Cardiac septum (tissue), 1 donor: Measurements from ENCODE around the gene ZBTB8B. TPM values are rescaled to one million over a fixed set of nuclear protein-coding genes. Genes with fewer than 3 reads are reported as not detected.
"Not testable (repeated sequence)": the region's sequence is repeated elsewhere in the genome, so short reads cannot be mapped to it uniquely, and the experiment has no call there.

Experiments
- DNase-seq: peaks from one replicate; pipeline ENCODE4 v3.0.0-alpha.2; 2020; ENCODE audit warnings: low spot score
- intact Hi-C: fragments of 100-400 bp; cut with DNase I; formaldehyde crosslinking; loops from one replicate; pipeline ENCODE4 v1.14.0; 2022
- long read RNA-seq: library from polyadenylated mRNA; unstranded; transcript quantifications from one replicate; pipeline ENCODE4 v2.0.0, GENCODE V29; 2021
- total RNA-seq: library from RNA; stranded (reverse); fragmentation: NEBNext Ultra II Directional; extraction: Animal tissue kit (Norgen Biotek cat#: 25700); gene quantifications from one replicate; pipeline ENCODE4 v1.2.1, GENCODE V29; 2021
- donor health status: DM: no; HTN: no; CAD: no.

ZBTB8B gene
- total RNA-seq: not detected
- long read RNA-seq: 0 reads

DNA sequence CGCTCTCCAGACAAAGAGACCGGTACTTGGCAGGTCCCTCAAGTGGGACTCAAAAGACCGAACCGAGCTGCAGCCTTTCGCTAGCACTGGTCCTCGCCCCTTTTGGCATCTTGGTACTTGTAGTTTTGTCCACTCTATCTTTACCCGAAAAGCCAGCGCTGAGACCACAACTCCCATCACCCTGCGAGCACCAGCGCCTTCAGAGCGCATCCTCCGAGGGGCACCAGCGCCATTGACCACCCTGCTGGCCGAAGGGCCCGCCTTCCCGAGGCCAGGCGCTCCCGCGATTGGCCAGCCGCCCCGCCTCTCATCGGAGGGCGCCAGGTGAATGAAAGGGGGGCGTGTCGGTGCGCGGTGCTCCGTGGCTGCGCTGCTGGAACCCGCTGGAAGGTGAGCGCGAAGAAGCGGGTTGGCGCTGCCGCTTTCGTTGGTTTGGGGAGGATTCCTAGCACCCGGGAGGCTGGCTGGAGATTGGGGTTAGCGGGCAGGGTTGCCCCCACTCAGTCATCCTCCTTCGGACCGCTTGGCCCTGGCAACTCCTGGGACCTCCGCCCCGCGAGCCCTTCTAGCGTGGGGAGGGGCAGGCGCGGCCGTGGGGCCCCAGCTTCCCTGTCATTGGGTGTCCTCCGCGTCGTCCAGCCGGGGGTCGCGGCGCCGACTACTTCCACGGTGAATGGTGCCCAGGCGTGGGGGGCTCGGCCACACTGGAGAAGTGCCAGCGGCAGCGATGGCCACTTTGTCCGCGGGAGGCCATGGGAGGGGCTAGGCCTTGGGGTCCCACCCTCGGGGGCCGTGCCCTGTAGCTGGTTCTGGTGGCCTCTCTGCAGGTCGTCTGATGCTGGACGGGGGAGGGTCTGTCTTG, at the start of gene ZBTB8B:
TSS of gene ZBTB8B (plus strand) at position 357 of the 862 bp plus-strand sequence. CDS start 5,553 bp downstream, outside the sequence.
- DNase-seq: peak; percentile 76
- intact Hi-C loops: no loop called here

DNA sequence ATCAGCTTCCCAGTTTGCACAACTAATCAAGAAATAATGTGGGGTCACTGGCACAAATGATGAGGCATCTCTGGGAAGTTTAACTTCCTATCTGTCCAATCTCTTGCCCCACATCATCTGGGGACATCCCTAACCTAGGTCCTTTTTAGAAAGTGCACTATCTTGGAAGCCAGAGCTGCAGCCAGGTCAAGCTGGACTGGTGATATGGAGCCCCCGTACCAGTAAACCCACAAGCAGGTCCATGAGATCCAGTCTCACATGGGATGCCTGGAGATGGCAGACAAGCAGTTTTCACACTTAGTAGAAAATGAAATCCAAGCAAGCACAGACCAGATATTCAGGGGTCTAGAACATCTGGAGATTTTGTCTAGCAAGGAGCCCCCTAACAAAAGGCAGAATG, 43.1 kb upstream of the ZBTB8B start:
- no peak for DNase-seq
- intact Hi-C loops: no loop called here

DNA sequence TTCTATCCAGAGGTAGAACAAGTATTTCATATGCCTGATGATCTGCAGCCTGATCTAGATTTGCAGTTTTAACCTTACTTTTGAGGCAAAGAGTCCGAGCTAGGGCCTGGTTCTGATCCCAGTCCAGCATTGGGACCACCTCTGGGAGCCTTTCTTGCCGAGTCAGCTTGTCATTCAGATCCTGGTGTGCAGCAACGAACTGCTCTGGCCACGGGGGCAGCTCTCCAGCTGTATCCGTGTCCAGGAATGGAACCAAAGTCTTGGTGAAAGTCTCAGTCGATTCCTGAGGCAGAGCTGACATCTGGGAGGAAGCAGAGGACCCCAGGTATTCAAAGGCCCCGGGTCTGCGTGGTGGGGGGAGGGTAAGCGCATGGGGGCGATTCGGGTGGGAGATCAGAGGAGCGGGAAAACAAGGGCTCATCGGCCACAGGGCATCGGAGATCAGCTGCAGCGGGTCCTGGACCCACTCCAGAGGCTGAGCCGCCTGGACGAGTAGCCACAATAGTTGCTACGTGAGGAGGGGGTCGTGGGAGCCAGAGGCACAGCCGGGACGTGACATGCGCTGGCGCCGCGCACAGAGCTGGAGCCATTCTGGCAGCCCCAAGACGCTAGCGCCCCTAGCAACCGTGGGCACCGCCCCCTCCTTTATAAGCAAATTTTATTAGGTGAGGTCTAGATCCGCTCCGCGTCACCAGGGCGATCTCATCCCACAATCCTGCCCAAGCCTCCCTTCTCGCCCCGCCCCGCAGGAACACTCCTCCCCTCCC, 38.2 kb upstream of the ZBTB8B start:
- intact Hi-C loops: no loop called here
- no peak for DNase-seq

DNA sequence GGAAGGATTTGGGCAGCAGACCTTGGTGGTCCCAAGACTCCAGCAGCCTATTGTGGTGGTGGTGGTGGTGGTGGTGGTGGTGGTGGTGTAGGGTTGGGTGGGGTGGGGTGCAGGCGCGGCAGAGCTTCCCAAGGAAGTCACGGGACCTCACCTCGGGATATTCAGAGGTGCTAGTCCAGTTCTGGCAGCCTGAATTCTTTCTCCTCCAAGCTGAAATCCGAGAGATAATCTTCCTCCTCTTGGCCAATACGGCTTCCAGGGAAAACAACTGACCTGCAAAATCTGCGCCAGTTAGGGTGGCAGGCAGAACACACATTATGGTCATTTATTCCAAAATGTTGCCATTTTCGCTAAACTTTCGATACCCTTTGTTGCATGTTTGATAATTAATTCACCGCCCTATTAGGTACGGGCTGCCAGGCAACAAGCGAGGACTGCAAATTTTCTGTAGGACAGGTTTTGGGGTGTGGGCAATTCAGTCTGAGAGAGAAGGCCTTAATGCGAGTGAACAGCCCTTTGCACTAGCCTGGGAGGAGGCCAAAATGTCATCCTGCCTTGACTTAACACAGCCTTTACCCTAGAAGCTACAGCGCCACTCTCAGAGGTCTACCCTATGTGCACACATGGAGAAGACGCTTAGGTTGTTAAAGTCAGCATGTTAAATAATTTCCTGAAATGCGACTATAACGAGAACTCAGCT, 37.5 kb upstream of the ZBTB8B start:
- intact Hi-C loops: no loop called here
- DNase-seq: no peak

DNA sequence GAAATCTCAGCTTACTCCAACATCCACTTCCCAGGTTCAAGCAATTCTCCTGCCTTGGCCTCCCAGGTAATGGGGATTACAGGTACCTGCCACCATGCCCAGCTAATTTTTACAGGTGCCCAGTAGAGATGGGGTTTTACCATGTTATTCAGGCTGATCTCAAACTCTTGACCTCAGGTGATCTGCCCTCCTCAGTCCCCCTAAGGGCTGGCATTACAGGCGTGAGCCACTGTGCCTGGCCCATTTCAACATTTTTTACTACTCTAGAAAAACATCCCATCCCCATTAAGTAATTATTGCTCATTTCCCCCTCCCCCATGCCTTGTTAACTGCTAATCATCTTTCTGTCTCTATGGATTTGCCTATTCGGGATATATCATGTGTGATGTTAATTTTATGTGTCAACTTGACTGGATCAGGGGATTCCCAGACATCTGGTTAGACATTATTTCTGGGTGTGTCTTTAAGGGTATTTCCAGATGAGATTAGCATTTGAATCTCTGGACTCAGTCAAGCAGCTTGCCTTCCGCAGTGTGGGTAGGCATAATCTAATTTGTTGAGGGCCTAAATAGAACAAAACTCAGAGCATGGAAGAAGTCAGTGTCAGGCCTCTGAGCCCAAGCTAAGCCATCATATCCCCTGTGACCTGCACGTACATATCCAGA, 33.0 kb upstream of the ZBTB8B start:
- intact Hi-C loops: no loop called here
- no peak for DNase-seq

DNA sequence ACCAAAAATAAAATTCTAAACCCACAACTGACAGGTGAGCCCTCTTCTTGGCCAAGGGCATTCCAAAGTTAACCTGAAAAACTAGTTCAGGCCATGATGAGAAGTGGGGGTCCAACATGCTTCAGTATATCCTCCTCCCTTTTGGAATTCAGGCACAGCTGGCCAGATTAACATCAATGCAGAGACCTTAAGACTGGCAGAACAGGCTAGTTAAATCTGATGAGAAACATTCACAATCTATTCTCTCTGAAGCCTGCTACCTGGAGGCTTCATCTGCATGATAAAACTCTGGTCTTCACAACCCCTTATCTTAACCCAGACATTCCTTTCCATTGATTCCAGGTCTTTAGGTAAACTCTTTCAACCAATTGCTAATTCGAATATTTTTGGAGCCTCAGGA, 26.7 kb upstream of the ZBTB8B start:
- no peak for DNase-seq
- intact Hi-C loops: no loop called here

DNA sequence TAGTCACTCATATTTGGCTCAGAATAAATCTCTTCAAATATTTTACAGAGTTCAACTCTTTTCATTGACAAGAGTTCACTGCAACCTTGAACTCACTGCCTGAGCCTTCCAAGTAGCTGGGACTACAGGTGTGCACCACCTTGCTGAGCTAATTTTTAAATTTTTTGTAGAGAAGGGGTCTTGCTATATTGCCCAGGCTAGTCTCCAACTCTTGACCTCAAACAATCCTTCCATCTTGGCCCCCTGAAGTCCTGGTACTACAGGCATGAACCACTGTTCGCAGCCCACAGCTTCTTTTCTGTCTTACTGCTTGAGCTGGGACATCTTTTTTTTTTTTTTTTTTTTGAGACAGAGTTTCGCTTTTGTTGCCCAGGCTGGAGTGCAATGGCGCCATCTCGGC, 26.1 kb upstream of the ZBTB8B start:
- DNase-seq, intact Hi-C loops: not testable (repeated sequence)

DNA sequence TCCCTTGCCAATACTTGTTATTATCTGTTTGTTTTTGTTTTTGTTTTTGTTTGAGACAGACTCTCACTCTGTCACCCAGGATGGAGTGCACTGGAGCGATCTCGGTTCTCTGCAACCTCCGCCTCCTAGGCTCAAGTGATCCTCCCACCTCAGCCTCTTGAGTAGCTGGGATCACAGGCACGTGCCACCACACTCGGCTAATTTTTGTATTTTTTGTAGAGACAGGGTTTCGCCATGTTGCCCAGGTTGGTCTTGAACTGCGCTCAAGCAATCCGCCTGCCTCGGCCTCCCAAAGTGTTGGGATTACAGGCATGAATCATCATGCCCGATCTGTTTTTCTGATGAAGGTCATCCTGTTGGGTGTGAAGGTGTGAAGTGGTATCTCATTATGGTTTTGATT, 23.4 kb upstream of the ZBTB8B start:
- DNase-seq, intact Hi-C loops: not testable (repeated sequence)

DNA sequence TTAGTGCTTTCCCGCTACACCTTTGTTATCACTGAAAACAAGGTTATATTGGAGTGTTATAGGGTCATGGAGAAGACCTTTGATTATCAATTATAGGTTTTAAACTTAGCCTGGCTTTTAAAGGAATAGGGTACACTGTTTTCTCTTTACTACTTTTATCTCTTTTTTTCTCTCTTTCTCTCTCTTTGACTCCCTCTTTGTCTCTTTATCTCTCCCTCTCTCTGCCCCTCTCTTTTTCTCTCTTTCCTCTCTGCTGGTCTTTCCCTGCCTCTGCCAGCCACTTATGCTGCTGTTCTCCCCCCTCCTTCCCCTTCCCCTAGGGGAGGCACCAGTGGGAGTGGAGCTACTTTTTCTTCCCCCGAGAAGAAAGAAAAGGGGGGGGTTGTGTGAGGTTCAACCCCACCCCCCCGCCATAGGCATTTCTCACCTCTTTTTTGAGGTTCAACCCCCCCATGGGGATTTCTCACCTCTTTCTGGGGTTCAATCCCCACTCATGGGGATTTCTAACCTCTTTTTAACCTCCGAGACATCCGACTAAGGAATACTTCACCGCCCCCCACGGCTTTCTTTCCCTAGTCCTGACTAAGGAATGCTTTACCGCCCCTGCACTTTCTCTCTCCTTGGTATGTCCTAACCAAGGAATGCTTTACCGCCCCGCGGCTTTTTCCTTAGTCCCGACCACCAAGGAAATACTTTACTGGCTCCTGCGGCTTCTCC, 17.2 kb upstream of the ZBTB8B start:
- intact Hi-C loops: no loop called here
- no peak for DNase-seq

DNA sequence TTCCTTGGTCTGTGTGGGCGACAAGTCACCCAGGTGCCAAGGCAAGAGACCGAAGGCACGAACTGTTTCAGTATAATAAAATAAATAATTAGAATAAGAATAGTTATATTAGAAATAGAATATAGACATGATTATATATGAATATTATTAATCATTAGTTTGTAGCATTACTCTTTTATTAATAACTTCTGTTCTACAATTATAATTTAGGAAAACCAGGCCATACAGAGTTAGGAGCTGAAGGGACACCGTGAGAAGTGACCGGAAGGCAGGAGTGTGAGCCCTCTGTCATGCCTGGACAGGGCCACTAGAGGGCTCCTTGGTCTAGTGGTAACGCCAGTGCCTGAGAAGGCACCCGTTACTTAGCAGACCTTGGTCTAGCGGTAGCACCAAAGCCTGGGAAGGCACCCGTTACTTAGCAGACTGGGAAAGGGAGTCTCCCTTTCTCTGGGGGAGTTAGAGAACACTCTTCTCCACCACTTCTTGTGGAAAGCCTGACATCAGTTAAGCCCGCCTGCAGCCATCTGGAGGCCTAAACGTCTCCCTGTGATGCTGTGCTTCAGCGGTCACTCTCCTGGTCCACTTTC, 16.6 kb upstream of the ZBTB8B start:
- DNase-seq: peak; percentile 81
- intact Hi-C loops: not testable (repeated sequence)

DNA sequence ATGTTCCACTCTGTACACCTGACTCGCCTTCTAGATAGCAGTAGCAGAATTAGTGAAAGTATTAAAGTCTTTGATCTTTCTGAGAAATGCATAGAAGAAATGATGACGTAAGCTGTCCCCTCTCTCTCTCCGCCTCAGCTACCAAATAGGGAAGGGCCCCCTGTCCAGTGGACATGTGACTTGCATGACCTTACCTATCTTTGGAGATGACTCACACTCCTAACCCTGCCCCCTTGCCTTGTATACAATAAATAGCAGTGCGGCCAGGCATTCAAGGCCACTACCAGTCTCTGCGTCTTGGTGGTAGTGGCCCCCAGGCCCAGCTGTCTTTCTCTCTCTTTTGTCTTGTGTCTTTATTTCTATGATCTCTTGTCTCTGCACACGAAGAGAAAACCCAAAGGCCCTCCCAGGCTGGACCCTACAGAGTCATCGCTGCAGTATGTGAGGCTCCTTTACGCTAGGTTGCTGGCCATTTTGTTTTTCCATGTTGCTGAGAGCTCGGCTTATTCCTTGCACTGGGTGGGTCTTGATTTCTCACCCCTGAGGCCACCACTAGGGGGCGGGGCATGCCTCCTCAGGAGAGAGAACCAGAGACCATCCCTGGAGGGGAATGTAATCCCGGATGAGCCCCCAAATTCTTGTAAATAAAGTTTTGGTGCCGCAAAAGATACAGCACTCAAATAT, 16.0 kb upstream of the ZBTB8B start:
- intact Hi-C loops: no loop called here
- DNase-seq: no peak

DNA sequence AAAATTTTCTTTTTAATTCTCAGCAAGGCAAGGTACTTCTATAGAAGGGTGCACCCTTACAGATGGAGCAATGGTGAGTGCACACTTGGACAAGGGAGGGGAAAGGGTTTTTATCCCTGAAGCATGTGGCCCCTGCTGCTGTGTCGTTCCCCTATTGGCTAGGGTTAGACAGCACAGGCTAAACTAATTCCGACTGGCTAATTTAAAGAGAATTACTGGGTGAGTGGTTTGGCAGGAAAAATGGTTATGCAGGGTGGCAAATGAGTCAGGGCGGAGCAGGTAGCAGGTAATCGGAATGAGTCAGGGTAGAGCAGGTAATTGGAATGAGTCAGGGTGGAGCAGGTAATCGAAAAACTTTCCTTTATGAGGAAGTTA, 15.4 kb upstream of the ZBTB8B start:
- DNase-seq, intact Hi-C loops: not testable (repeated sequence)

DNA sequence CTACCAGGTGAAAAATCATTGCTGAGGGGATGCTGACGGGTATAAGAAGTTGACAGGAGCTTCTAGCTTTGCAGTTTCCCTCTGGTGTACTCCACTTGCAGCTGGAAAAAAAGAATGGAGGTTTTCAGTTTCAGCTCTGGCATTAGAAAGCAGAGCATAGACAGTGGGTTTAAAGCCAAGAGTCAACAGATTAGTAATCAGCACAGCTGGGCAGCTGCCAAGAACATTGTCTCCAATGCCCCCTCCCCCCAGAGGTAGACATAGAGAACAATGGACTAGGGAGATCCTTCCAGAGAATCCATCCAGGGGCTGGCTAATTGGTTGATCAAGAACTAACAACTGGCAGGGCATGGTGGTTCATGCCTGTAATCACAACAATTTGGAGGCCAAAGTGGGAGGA, 10.1 kb upstream of the ZBTB8B start:
- no peak for DNase-seq
- intact Hi-C loops: no loop called here

DNA sequence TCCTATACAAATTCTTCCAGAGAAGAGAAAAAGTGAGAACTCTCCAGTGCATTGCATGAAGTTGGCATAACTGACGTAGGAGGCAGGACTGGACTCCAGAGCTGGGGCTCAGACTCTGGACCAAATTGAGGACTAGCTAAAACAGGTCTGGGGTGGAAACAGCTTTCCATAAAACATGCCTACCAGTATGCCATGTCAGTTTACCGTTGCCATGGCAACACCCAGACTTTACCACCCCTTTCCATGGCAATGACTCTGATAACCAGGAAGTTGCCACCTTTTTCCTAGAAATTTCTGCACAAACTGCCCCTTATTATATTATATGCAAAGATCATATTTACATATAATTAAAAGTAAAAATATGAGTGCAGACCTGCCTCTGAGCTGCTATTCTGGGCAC, 8.9 kb upstream of the ZBTB8B start:
- intact Hi-C loops: no loop called here

DNA sequence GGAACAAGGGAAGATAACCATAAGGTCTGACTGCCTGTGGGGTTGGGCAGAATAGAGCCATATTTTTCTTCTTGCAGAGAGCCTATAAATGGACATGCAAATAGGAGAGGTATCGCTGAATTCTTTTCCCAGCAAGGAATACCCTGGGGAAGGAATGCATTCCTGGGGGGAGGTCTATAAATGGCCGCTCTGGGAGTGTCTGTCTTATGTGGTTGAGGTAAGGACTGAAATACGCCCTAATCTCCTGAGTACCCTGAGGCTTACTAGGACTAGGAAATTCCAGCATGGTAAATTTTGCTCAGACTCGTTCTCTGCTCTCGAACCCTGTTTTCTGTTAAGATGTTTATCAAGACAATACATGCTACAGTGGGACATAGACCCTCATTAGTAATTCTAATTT, 6.1 kb upstream of the ZBTB8B start:
- intact Hi-C loops, DNase-seq: not testable (repeated sequence)

More for the DNA sequence above, 8.9 kb upstream of the ZBTB8B start:
- DNase-seq: no peak

DNA sequence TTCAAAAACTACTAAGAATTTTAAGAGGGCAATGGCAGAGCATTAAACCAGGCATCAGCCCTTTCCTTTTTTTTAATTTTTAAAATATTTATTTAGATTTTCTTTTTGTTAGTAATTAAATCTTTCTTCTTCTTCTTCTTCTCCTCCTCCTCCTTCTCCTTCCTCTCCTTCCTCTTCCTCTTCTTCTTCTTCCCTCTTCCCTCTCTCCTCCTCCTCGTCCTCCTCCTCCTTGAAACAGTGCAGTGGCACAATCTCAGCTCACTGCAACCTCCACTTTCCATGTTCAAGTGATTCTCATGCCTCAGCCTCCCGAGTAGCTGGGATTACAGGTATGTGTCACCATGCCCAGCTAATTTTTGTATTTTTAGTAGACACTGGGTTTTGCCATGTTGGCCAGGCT, 1.9 kb upstream of the ZBTB8B start:
- intact Hi-C loops, DNase-seq: not testable (repeated sequence)

DNA sequence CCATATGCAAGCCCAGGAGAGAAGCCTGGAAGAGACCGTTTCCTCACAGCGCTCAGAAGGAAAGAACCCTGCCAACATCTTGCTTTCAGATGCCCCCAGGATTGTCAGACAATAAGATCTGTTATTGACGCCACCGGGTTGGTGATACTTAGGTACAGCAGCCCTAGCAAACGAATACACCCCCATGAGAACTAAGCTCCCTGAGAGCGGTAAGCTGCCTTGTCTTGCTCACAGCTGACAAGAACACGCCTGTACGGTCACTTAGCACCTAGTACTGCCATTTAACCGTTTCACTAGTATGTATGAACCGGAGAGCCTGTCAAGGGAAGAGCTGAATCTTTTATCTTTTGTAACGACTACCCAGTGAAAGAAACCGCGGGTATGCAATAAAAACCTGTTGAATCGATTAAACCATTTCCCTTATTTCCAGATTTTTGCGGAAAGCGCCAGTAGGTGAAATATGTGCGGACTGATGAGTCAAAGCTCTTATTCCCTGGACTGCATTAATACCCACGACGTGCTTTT, 619 bp upstream of the ZBTB8B start:
- intact Hi-C loops: no loop called here
- DNase-seq: no peak

DNA sequence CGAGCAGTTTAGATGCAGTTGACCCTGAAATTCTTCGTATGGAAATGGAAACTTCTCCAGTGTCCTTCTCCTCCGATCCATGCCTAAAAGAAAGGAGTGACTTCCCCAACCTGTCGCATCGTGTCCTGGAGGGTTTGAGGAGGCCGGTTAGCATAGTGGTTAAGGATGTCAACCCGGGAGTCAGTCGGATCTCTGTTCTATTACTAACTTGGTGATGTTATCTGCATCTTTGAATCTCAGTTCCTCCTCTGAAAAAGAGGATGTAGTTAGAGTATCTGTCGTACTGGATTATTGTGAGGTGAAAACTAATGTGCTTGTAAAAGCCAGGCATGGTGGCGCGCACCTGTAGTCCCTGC, 684 bp downstream of the ZBTB8B start:
- DNase-seq: no peak
- intact Hi-C loops: no loop called here
